Measurements from ENCODE around the gene LIPT1. TPM values are rescaled to one million over a fixed set of nuclear protein-coding genes. Genes with fewer than 3 reads are reported as not detected.

LIPT1 gene
- total RNA-seq (10 to 100 TPM in 4 of 5 experiments, 1 to 10 TPM in 1; 7.7 to 24.1 (median 15.9) TPM), polyA plus RNA-seq (10 to 100 TPM; 21.2 to 28.6 TPM), total RNA-seq (5.9 reads per million, percentile 27 among the genes with 10 or more reads in this experiment)

- POLR2A ChIA-PET, result interaction anchor here (0.6 to 5.7 kb wide), 15 partner anchors 8 to 1091 kb away, joined by 3 to 101 read pairs (median 4); partner anchors contain the start of genes C2orf15, EIF5B, MGAT4A and MITD1
- peak within 1 kb of the TSS; percentile 92 for H3K27ac ChIP-seq (ENCODE audit: low read depth, low read length)
- intact Hi-C loops (cut with micrococcal nuclease), result loop anchor here (1.0 to 10.0 kb wide), 11 partner anchors 8 to 1490 kb away; partner anchors contain the start of genes C2orf15 (in 2 of the 2), MITD1 (in 2 of the 2), MRPL30 (in 2 of the 2) and REV1 (in 2 of the 2)
- no peaks in the 10 kb centered on the region for H3K27me3 Mint-ChIP-seq
- peak within 1 kb of the TSS in 1 of 10 donors; percentile 93 for H3K4me3 Mint-ChIP-seq
- CTCF ChIA-PET, result interaction anchor here (0.6 to 1.5 kb wide), 5 partner anchors 14 to 354 kb away, joined by 3 to 8 read pairs (median 5); partner anchors contain the start of genes MITD1 and MRPL30
- no peaks in the 10 kb centered on the region for H3K9me3 Mint-ChIP-seq
- no peaks in the 10 kb centered on the region for H3K9me3 ChIP-seq (ENCODE audit: control insufficient read depth in 2 of 3, low read length in 3 of 3)
- peaks cover 5 to 21% (median 10%) of the 10 kb centered on the region in 3 experiments for H3K36me3 ChIP-seq (ENCODE audit: control insufficient read depth in 2 of 3, insufficient read depth in 3 of 3, low read length in 3 of 3)
- H3K27ac Mint-ChIP-seq, result peak within 1 kb of the TSS in 2 of 9 donors; percentile 96 to 97
- peak within 1 kb of the TSS; percentile 83 for H3K4me3 ChIP-seq (ENCODE audit: low read length)
- peaks cover 25 to 57% (median 42%) of the 10 kb centered on the region in 7 donors for H3K4me1 Mint-ChIP-seq
- ATAC-seq, result peak; percentile 98
- peaks cover 15 to 18% of the 10 kb centered on the region in 2 donors for H3K4me1 ChIP-seq (ENCODE audit: control insufficient read depth in 2 of 2, insufficient read depth in 2 of 2, low read length in 2 of 2)
- H3K27me3 ChIP-seq (ENCODE audit: control insufficient read depth in 2 of 2, insufficient read depth in 2 of 2, low read length in 2 of 2), result no peaks in the 10 kb centered on the region
- H3K36me3 Mint-ChIP-seq, result peaks cover 18 to 30% (median 26%) of the 10 kb centered on the region in 5 donors
- peak; percentile 80 to 95 (median 92) for DNase-seq
These were observed at the start of gene LIPT1, which contains the start of gene TSGA10 for GRCh38 chr2:99154643-99155536. Gene LIPT1, plus strand, starts transcription at chr2:99154967. Its CDS starts 6,991 bp downstream, at chr2:99161958. Gene TSGA10, minus strand, starts transcription at chr2:99154942. Its CDS starts 45,503 bp downstream, at chr2:99109439.

GRCh38 chr2:99106913-99107312, 47.9 kb upstream of the LIPT1 start:
- DNase-seq (no peak), ATAC-seq (no peak)
- Histone ChIP-seq H3K27me3 (ENCODE audit: control insufficient read depth in 2 of 2, insufficient read depth in 2 of 2, low read length in 2 of 2) (no peaks in the 10 kb centered on the region), H3K27ac (ENCODE audit: low read depth, low read length) (no peak overlapping the region), H3K36me3 (ENCODE audit: control insufficient read depth in 2 of 3, insufficient read depth in 3 of 3, low read length in 3 of 3) (no peaks in the 10 kb centered on the region), H3K4me3 (ENCODE audit: low read length) (no peak overlapping the region), H3K9me3 (ENCODE audit: control insufficient read depth in 2 of 3, low read length in 3 of 3) (no peaks in the 10 kb centered on the region), H3K4me1 (ENCODE audit: control insufficient read depth in 2 of 2, insufficient read depth in 2 of 2, low read length in 2 of 2) (no peaks in the 10 kb centered on the region)
- Mint-ChIP-seq H3K36me3 (peaks cover 0 to 13% (median 0%) of the 10 kb centered on the region in 5 donors), H3K27me3 (peaks cover 0 to 2% (median 0%) of the 10 kb centered on the region in 5 donors), H3K4me1 (peaks cover 0 to 3% (median under 1%) of the 10 kb centered on the region in 7 donors), H3K27ac (no peak overlapping the region), H3K4me3 (no peak overlapping the region), H3K9me3 (no peaks in the 10 kb centered on the region)
- POLR2A ChIA-PET, result no interaction called here
- CTCF ChIA-PET, result no interaction called here
- intact Hi-C loops (cut with micrococcal nuclease), result no loop called here

DNA sequence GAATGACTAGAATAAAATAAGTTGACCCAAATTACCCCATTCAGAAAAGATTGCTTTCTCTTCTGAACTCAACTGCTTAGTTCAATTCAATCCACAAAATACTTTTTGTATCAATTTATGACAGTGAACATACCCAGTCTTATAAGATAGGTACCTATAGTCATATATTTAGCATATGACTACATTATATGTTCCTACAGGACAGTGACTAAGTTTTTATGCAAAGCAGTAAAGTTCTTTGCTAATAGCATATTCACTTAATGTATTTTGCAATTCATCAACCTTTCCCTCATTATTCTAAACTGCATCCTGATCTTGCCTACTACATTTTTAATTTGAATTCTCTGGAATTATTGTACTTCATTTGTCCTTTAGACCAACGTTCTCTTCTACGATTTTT, 43.5 kb upstream of the LIPT1 start:
- ATAC-seq (no peak), DNase-seq (no peak)
- Mint-ChIP-seq H3K9me3 (no peaks in the 10 kb centered on the region), H3K27me3 (peaks cover 0 to 2% (median 0%) of the 10 kb centered on the region in 5 donors), H3K27ac (no peak overlapping the region), H3K36me3 (peaks cover 0 to 8% (median 0%) of the 10 kb centered on the region in 5 donors), H3K4me3 (no peak overlapping the region), H3K4me1 (no peaks in the 10 kb centered on the region)
- H3K27me3 ChIP-seq (ENCODE audit: control insufficient read depth in 2 of 2, insufficient read depth in 2 of 2, low read length in 2 of 2), result no peaks in the 10 kb centered on the region
- no peak overlapping the region for H3K27ac ChIP-seq (ENCODE audit: low read depth, low read length)
- H3K9me3 ChIP-seq (ENCODE audit: control insufficient read depth in 2 of 3, low read length in 3 of 3), result no peaks in the 10 kb centered on the region
- no peaks in the 10 kb centered on the region for H3K4me1 ChIP-seq (ENCODE audit: control insufficient read depth in 2 of 2, insufficient read depth in 2 of 2, low read length in 2 of 2)
- POLR2A ChIA-PET, result no interaction called here
- H3K4me3 ChIP-seq (ENCODE audit: low read length), result no peak overlapping the region
- CTCF ChIA-PET, result no interaction called here
- intact Hi-C loops (cut with micrococcal nuclease), result no loop called here
- no peaks in the 10 kb centered on the region for H3K36me3 ChIP-seq (ENCODE audit: control insufficient read depth in 2 of 3, insufficient read depth in 3 of 3, low read length in 3 of 3)

DNA sequence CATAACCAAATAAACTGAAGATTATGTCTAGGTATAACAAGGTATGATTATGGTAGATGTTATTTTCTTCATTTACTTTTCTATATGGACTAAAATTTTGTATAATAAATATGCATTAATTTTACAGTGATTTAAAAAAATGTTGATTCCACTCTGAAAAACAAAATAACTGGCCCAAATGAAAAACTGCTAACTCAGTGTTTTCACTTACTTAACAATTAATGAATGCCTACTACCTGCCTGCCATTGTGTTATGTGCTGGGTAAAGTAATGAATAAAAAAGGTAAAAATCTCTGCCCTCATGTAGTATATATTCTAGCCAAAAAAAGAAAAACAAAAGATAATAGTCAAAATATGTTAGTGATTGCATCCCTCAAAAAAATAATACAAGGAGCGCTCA, 42.8 kb upstream of the LIPT1 start:
- no peaks in the 10 kb centered on the region for H3K9me3 ChIP-seq (ENCODE audit: control insufficient read depth in 2 of 3, low read length in 3 of 3)
- H3K27ac ChIP-seq (ENCODE audit: low read depth, low read length), result no peak overlapping the region
- H3K4me1 ChIP-seq (ENCODE audit: control insufficient read depth in 2 of 2, insufficient read depth in 2 of 2, low read length in 2 of 2), result no peaks in the 10 kb centered on the region
- no peaks in the 10 kb centered on the region for H3K4me1 Mint-ChIP-seq
- H3K36me3 Mint-ChIP-seq, result peaks cover 0 to 8% (median 0%) of the 10 kb centered on the region in 5 donors
- CTCF ChIA-PET, result no interaction called here
- no peak overlapping the region for H3K4me3 Mint-ChIP-seq
- DNase-seq, result no peak
- peaks cover 0 to 2% (median 0%) of the 10 kb centered on the region in 5 donors for H3K27me3 Mint-ChIP-seq
- no peak overlapping the region for H3K27ac Mint-ChIP-seq
- intact Hi-C loops (cut with micrococcal nuclease), result no loop called here
- H3K9me3 Mint-ChIP-seq, result no peaks in the 10 kb centered on the region
- H3K36me3 ChIP-seq (ENCODE audit: control insufficient read depth in 2 of 3, insufficient read depth in 3 of 3, low read length in 3 of 3), result no peaks in the 10 kb centered on the region
- no peaks in the 10 kb centered on the region for H3K27me3 ChIP-seq (ENCODE audit: control insufficient read depth in 2 of 2, insufficient read depth in 2 of 2, low read length in 2 of 2)
- POLR2A ChIA-PET, result no interaction called here
- no peak overlapping the region for H3K4me3 ChIP-seq (ENCODE audit: low read length)
- no peak for ATAC-seq

DNA sequence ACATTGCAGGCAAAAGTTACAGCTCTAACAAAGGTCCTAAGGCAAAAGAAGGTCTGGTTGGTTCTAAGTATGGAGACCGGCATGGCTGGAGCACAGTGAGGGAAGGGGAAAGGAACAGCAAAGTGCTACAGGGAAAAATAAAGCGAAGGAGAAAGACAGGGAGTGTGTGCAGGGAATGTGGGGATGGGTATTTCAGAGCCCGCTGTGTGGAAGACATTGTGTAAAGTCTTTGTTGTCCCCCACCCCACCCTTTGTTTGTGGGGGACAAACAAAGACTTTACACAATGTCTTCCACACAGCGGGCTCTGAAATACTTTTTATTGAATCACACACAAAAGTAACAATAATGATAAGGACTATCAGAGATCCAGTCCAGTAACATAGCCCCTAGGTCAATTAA, 42.1 kb upstream of the LIPT1 start:
- Histone ChIP-seq H3K4me1 (ENCODE audit: control insufficient read depth in 2 of 2, insufficient read depth in 2 of 2, low read length in 2 of 2) (no peaks in the 10 kb centered on the region), H3K9me3 (ENCODE audit: control insufficient read depth in 2 of 3, low read length in 3 of 3) (no peaks in the 10 kb centered on the region), H3K4me3 (ENCODE audit: low read length) (no peak overlapping the region), H3K27ac (ENCODE audit: low read depth, low read length) (no peak overlapping the region), H3K27me3 (ENCODE audit: control insufficient read depth in 2 of 2, insufficient read depth in 2 of 2, low read length in 2 of 2) (no peaks in the 10 kb centered on the region), H3K36me3 (ENCODE audit: control insufficient read depth in 2 of 3, insufficient read depth in 3 of 3, low read length in 3 of 3) (no peaks in the 10 kb centered on the region)
- ChIA-PET CTCF (no interaction called here), POLR2A (no interaction called here)
- Mint-ChIP-seq H3K27me3 (peaks cover 0 to 2% (median 0%) of the 10 kb centered on the region in 5 donors), H3K9me3 (no peaks in the 10 kb centered on the region), H3K27ac (no peak overlapping the region), H3K4me1 (no peaks in the 10 kb centered on the region), H3K36me3 (peaks cover 0 to 8% (median 0%) of the 10 kb centered on the region in 5 donors), H3K4me3 (no peak overlapping the region)
- ATAC-seq, result no peak
- DNase-seq, result no peak
- intact Hi-C loops (cut with micrococcal nuclease), result no loop called here

- CTCF ChIA-PET, result no interaction called here
- Histone ChIP-seq H3K27ac (ENCODE audit: low read depth, low read length) (no peak overlapping the region), H3K4me3 (ENCODE audit: low read length) (no peak overlapping the region), H3K4me1 (ENCODE audit: control insufficient read depth in 2 of 2, insufficient read depth in 2 of 2, low read length in 2 of 2) (no peaks in the 10 kb centered on the region), H3K9me3 (ENCODE audit: control insufficient read depth in 2 of 3, low read length in 3 of 3) (peaks cover 0 to 9% (median 7%) of the 10 kb centered on the region in 3 experiments), H3K36me3 (ENCODE audit: control insufficient read depth in 2 of 3, insufficient read depth in 3 of 3, low read length in 3 of 3) (peaks cover 0 to 17% (median 4%) of the 10 kb centered on the region in 3 experiments), H3K27me3 (ENCODE audit: control insufficient read depth in 2 of 2, insufficient read depth in 2 of 2, low read length in 2 of 2) (no peaks in the 10 kb centered on the region)
- peaks cover 0 to 2% (median 0%) of the 10 kb centered on the region in 5 donors for H3K27me3 Mint-ChIP-seq
- H3K27ac Mint-ChIP-seq, result peak overlapping the region in 1 of 9 donors; percentile 13
- H3K9me3 Mint-ChIP-seq, result peaks cover 22 to 95% (median 63%) of the 10 kb centered on the region in 11 donors
- no peak overlapping the region for H3K4me3 Mint-ChIP-seq
- ATAC-seq (no peak), DNase-seq (no peak)
- no peaks in the 10 kb centered on the region for H3K4me1 Mint-ChIP-seq
- POLR2A ChIA-PET, result no interaction called here
- intact Hi-C loops (cut with micrococcal nuclease), result no loop called here
- peaks cover 8 to 74% (median 65%) of the 10 kb centered on the region in 5 donors for H3K36me3 Mint-ChIP-seq
These were observed 26.8 kb upstream of the LIPT1 start for GRCh38 chr2:99127981-99128380.
